K562 (cell line): Measurements from ENCODE around the gene MAP1LC3B. TPM values are rescaled to one million over a fixed set of nuclear protein-coding genes. Genes with fewer than 3 reads are reported as not detected.

Experiments used
- FOXA3 ChIP-seq, 2 experiments: fragments of 450-650 bp in 1 of 2; sonication (generic) in 1 of 2; formaldehyde crosslinking; IDR thresholded peaks in 1 of 2; conservative IDR thresholded peaks in 1 of 2; 2 replicates each; pipeline versions ENCODE4 v1.4.0 to v1.8.0; 2020 to 2022; ENCODE audit warnings: mild to moderate bottlenecking in 2 of 2, missing genetic modification reagents in 1 of 2
- FOXP4 ChIP-seq: sonication (generic); formaldehyde crosslinking; IDR thresholded peaks from 2 replicates; pipeline ENCODE4 v1.8.0; 2022; ENCODE audit warnings: mild to moderate bottlenecking, missing genetic modification reagents, borderline replicate concordance
- RERE ChIP-seq: sonication (generic); formaldehyde crosslinking; IDR thresholded peaks from 2 replicates; pipeline ENCODE4 v1.8.0; 2023; ENCODE audit warnings: missing genetic modification reagents, mild to moderate bottlenecking, borderline replicate concordance
- TBL1XR1 ChIP-seq, 2 experiments: IDR thresholded peaks; 2 replicates each; pipeline ENCODE4 v1.6.1; 2012; ENCODE audit warnings: improper control_type of control experiment in 2 of 2, low read length in 2 of 2, mild to moderate bottlenecking in 1 of 2
- ZBTB17 ChIP-seq: fragments of 450-650 bp; formaldehyde crosslinking; IDR thresholded peaks from 2 replicates; pipeline ENCODE4 v1.4.0; 2020; ENCODE audit warnings: mild to moderate bottlenecking
- ZNF24 ChIP-seq: fragments of 450-650 bp; IDR thresholded peaks from 2 replicates; pipeline ENCODE4 v1.6.1; 2016
- ZNF655 ChIP-seq: fragments of 250-450 bp; sonication (Bioruptor Pico); IDR thresholded peaks from 2 replicates; pipeline ENCODE4 v1.5.0; 2021
- polyA plus RNA-seq, 8 experiments: library from polyadenylated mRNA; depleted of rRNA in 4 of 8; stranded (reverse) in 5 of 8; unstranded in 3 of 8; fragments of >200 nt; fragmentation: Nextera tagmentation in 2 of 8; fragmentation: Illumina TruSeq in 1 of 8; extraction: Ambion mirVana in 2 of 8; extraction: Trizol in 1 of 8; gene quantifications; 2 replicates each; pipeline versions ENCODE4 v1.2.1 to v1.2.3, GENCODE V29; 2011 to 2014; ENCODE audit warnings: inconsistent platforms in 1 of 8, missing spikeins in 1 of 8
- total RNA-seq, 7 experiments: library from RNA; depleted of rRNA in 6 of 7; stranded (reverse); fragments of >200 nt in 6 of 7; fragmentation: Illumina TruSeq in 2 of 7; extraction: Trizol in 2 of 7; gene quantifications; 2 replicates each; pipeline versions ENCODE4 v1.2.1 to v1.2.3, GENCODE V29; 2011 to 2021; ENCODE audit warnings: low replicate concordance in 1 of 7

MAP1LC3B gene
- total and polyA plus RNA-seq, 9 of the 15 experiments (the other 6 are each of a cell fraction or from before 2014, with no cell fraction given): 16.0 to 81.5 (median 36.7) TPM

GRCh38 chr16:87423429-87423828, 31.3 kb downstream of the MAP1LC3B start (continued):
- TF ChIP-seq FOXA3 (CRISPR knock-in tag; conservative IDR thresholded peaks at IDR 0.05 in 1 of 2, IDR thresholded peaks at IDR 0.05 in 1 of 2) (no peak), TBL1XR1 (IDR thresholded peaks at IDR 0.05; ENCODE audit: low read length in 2 of 2) (no peak), ZBTB17 (CRISPR knock-in tag) (no peak), ZNF655 (no peak), FOXP4 (no peak), RERE (CRISPR knock-in tag) (no peak), ZNF24 (no peak)
